NCI-H1105 (cell line): ENCODE measurements around the gene PKD2.
A peak's percentile ranks its signal among the peaks of the same experiment; 100 is the strongest.

Experiments used
- DNase-seq: peaks from one replicate; lab custom pipeline; 2025; lab: John Stamatoyannopoulos, UW

PKD2 gene

DNA sequence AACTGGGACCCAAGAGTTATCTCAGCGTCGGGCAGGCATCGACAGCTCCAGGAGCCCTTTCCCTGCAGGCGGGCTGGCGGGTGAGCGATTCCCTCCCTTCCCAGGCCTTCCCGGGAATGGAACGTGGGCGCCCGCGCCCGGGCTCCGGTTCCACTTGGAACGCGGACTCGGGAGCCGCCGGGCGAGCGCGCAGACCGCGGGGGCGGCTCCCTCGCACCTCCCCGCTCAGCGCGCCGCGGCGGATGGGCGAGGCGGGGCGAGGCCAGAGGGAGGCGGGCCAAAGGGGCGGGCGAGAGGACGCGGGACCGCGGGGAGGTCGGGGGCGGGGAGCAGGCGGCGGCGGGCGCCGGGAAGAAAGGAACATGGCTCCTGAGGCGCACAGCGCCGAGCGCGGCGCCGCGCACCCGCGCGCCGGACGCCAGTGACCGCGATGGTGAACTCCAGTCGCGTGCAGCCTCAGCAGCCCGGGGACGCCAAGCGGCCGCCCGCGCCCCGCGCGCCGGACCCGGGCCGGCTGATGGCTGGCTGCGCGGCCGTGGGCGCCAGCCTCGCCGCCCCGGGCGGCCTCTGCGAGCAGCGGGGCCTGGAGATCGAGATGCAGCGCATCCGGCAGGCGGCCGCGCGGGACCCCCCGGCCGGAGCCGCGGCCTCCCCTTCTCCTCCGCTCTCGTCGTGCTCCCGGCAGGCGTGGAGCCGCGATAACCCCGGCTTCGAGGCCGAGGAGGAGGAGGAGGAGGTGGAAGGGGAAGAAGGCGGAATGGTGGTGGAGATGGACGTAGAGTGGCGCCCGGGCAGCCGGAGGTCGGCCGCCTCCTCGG is at the start of gene PKD2:
TSS of gene PKD2 (plus strand) at position 332 of the 818 bp plus-strand sequence. CDS start at position 431, 99 bp downstream.
- DNase-seq = peak; percentile 55

DNA sequence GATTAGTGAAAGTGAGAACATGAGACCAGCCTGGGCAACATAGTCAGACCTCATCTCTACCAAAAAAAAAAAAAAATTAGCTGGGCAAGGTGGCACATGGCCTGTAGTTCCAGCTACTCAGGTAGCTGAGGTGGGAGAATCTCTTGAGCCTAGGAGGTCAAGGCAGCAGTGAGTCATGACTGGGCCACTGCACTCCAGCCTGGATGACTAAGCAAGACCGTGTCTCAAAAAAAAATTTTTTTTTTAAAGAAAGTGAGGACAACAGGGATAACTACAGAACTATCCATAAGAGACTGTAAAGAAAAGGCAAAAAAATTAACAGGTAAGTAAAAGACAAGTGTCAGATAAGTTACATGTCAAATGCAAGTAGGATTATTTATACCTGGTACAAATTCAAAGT is 45.4 kb upstream of the PKD2 start:
- no peak for DNase-seq

DNA sequence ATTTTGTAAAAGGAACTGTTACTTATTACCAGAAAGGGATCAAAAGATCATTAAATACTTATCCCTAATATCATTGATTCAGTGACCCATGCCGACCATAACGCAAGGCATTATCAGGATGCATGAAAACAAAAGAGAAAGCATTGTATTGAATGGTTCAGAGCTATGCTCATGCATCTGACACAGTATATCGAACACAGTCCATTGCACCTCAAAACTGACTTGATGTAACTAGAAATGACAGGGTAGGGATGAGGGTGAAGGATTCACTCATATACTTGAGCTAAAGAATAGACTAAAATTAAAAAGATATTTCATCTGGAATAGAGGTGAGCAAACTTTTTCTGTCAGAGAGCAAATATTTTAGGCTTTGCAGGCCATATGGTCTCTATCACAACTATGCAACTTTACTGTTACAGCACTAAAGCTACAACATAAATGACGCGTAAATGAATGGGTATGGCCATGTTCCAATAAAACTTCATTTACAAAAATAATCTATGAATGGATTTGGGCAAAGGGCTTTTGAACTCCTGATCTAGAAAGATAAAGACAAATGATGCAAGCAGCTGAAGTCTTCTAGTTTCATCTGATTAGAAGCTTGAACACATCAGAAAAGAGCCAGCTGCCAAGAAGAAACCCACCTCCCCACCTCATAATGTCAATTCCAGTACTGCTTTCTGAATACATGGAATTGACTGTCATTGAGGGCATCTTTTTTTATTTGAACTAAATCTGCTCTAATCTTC is 44.9 kb upstream of the PKD2 start:
- no peak for DNase-seq

DNA sequence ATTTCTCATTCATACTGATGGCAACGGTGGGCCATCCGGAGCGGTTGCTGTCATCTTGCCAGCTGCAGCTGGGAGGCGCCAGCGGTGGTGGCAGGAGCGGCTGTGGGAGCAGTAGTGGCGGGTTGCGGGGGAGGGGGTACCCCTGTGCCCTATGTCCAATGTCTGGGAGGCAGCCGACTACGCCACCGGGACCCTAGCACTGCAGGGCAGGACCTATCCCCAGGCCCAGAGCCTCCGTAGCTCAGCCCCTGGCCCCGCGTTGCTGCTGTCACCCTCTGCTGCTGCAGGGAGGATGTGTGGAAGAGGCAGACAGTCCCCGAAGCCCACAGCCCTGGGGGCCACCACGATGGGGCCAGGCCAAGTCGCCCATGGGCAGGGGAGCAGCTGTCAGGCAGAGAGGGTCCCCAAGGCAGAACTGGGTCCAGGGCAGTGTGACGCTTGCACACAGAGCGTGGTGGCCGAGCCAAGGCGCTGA is 41.9 kb upstream of the PKD2 start:
- DNase-seq = no peak

DNA sequence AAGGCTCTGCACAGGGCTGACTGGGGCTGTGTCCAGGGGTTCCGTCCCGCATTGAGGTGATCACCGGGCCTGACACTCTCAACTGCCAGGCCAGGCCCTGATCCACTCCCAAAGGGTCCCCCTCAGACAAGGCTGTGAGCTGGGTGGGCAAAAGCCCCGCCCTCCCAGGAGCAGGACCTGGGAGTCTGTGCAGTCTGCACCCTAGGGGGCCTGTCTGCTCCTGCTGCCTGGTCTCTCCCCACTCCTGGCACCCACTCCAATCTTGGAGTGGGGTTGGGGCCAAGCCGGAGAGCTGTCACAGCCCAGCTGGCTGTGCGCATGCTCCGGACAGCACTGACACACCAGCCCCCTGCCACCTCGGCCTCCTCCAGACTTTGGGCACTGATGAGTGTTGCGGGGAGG is 41.3 kb upstream of the PKD2 start:
- DNase-seq = no peak

DNA sequence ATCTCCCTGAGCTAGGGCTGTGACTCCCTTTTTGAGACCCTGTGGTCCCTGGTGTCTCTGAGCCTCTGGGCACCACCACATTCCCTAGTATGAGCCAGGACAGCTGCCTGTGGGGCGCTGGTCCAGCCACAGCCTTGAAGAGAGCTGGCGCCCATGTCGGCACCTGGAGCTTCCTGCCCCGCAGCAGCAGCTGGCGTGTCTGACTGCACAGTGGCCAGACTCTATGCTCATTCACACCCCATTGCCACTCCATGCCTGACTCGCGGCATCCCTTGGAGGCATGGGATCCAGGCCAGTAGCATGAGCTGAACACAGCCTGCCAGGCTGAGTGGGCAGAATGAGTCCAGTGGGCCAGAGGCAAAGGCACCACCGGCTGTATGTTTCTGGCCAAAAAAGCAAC is 40.2 kb upstream of the PKD2 start:
- DNase-seq = no peak

DNA sequence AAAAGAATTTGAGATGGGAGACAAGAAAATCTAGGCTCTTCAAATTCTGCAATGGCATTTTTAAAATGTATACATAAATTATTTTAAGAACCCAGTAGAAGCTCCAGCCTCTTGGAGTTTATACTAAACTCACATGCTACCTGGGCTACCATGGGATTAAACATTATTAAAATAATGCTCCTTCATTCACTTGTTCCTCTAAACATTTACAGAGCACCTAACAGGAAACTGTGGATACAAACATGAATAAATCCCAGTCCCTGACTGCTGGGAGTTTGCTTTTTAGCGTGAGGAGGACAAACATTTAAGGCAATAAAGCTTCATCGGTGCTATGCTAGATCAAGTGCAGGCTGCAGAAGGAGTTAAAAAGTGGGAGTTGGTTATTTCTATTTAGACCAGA is 37.3 kb upstream of the PKD2 start:
- DNase-seq = no peak

DNA sequence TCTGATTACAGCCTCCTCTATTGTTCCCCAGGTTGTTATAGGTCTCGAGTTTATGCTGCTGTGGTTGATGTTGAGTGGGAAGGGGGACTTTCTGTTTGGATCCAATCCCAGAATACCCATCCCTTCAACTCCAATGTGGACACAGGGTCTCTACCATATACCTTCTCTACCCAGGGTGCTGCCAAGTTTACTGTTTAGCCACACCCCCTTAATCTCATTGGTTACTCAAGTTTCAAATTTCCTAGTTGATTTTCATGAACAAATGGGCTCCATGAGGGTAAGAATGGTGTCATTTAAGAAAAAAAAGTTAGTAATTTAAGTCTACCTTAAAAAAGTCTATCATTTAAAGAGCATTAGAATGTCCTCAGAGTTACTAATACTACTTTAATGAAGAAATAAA is 35.6 kb upstream of the PKD2 start:
- DNase-seq = no peak

DNA sequence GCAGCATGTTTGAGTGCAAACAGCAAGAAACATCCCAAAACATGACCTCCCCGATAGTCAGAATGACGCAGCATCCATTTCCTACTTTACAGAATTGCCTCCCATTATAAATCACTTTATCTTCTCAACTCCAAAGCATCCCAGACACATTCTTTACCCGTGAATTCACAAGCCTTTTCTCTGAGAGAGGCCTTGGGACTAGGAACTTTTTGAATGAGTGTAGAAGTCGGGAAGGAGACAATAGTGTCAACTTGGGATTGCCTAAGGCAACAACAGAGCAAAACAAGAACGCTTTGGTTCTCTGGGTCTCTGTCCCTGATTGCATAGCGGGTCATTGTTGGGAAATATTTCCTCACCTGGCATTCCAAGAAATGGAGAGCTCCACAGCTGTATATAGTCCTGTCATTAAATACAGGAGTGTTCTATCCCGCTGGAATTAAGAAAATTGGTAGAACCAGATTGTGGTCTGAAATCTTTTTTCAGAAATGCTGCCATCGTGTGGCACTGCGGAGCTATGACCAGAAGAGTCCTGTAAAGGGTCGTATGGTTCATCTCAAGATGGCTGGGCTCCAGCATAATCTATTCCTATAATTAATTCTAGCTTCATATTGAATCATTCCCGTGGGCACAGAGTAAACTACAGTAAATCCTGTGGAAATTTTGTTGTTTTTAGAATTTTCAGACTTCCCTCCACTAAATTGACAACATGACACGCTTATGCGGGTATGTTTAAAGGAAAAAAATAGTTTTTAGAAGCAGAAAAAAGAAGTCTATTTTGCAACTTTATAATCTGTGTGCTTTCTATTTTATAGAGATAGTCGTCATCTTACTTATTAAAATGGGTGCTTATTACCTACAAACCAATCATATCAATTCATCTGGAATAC is 33.9 kb upstream of the PKD2 start:
- peak; percentile 38 for DNase-seq

DNA sequence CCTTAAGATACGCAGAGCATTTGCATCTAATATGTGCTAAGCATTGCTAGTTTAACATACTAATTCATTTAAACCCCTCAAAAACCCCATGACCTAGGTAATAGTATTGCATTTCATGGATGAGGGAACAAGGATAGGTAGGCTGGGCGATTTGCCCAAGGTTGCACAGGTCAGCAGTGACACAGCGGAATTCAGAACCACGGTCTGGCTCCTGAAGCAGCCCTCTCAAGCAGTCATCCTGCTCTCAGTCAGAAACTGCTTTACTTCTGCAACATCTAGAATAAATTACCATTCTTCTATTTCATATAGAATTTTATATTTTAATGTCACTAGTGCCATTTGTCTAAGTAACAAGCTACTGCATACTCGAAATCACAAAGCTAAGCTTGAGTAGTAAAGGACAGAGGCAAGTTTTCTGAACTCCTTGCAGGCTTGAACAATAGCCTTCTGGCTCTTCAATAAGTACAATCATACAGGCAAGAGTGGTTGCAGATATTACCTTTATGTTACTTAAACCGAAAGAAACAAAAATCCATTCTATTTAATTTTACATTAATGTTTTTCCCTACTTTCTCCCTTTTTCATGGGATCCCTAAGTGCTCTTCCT is 32.5 kb upstream of the PKD2 start:
- DNase-seq = no peak

DNA sequence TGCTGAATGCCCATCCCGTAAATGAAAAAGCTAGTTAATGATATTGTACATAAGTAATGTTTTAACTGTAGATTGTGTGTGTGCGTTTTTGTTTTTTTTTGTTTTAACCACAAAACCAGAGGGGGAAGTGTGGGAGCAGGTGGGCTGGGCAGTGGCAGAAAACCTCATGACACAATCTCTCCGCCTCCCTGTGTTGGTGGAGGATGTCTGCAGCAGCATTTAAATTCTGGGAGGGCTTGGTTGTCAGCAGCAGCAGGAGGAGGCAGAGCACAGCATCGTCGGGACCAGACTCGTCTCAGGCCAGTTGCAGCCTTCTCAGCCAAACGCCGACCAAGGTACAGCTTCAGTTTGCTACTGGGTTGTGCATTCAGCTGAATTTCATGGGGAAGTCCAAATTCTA is 32.0 kb upstream of the PKD2 start, which contains the start of gene SPP1:
TSS of gene SPP1 (plus strand) at position 249 of the 400 bp plus-strand sequence. CDS start 1,182 bp downstream, outside the sequence.
- DNase-seq = no peak

DNA sequence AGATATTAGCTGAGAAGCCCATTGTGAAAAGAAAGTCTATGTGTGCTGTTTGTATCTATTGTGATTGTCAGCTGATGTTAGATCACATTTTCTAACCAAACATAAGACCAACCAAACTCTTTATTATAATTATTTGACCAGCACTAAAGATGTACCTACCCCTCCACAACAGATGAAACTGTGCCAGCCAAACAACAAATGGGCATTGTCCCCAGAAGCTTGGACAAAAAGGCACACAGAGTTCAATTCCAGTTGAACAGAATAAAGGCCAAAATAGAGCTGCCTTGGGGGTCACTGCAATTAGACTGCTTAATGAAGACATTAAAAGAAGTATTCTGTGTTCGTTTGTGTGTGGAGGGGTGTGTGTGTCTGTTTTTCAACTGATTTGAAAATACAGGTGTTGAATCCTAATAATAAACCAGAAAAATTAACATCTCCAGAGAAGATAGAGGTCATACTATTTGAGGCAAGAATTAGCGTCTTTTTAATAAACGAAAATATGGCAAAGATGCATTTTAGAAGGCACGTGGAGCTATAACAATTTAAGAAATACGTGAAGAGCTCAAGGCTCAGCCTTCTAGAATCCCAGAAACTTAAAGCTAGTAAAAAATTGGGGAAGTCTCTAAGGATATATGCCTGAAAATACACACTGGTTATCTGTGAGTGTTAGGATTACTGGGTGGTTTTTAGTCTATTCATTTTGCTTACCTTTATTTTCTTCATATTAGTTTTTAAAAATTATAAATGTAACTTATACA is 29.7 kb upstream of the PKD2 start:
- DNase-seq = no peak

DNA sequence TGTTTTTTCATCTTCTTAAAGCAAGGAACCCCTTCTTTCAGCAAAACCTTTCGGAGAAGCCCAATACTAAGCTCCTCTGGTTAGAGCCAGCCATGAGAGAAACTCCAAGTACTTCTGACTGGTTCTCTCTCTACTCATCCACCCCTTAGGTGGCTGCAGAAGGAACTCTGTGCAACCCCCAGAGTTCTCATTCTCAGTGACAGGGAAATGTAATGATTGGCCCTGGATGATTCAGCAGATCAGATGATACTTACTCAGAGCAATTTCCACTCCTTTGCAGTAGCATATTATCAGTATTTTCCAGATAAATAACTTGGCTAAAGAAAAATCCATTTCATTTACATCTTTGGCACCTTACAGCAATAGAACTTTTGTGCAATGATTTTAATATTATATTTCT is 28.8 kb upstream of the PKD2 start:
- no peak for DNase-seq

DNA sequence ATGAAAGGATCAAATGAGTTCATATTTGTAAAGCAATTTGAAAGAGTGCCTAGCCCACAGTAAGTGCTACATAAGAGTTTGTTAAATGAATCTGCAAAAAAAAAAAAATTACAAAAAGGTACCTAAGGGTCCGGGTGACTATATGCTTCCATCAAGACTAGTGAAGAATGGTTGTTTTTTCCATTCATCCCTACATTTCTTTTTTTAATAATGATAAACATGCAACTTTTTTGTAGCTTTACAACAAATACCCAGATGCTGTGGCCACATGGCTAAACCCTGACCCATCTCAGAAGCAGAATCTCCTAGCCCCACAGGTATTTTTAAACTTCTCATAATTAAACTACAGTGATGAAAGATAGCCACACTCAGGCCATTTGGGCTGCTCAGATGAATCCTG is 27.6 kb upstream of the PKD2 start:
- no peak for DNase-seq

DNA sequence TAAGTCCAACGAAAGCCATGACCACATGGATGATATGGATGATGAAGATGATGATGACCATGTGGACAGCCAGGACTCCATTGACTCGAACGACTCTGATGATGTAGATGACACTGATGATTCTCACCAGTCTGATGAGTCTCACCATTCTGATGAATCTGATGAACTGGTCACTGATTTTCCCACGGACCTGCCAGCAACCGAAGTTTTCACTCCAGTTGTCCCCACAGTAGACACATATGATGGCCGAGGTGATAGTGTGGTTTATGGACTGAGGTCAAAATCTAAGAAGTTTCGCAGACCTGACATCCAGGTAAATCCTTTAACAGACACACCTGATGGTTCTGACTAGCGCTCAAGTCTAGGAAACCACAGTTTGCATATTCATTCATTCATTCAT is 25.9 kb upstream of the PKD2 start:
- no peak for DNase-seq

DNA sequence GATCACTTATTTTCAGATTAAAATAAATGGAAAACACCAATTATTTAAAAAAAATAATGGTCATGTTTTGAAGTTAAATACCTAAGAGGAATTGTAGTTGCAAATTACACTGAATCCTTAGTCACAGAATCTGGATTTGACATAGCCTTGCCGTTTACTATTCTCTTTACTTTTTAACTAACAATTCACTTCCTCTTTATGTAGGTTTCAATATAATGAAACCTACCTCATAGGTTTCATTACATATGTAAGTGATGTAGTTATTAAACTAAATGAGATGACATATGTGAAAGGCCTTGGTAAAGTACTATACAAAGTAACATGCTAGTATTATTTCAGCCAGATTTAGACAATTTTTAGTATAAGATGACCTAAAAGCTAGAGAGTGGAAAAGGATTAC is 25.4 kb upstream of the PKD2 start:
- DNase-seq = no peak

DNA sequence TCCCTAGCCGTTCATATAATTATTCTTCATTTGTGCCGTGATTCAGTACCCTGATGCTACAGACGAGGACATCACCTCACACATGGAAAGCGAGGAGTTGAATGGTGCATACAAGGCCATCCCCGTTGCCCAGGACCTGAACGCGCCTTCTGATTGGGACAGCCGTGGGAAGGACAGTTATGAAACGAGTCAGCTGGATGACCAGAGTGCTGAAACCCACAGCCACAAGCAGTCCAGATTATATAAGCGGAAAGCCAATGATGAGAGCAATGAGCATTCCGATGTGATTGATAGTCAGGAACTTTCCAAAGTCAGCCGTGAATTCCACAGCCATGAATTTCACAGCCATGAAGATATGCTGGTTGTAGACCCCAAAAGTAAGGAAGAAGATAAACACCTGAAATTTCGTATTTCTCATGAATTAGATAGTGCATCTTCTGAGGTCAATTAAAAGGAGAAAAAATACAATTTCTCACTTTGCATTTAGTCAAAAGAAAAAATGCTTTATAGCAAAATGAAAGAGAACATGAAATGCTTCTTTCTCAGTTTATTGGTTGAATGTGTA is 24.9 kb upstream of the PKD2 start:
- DNase-seq = no peak

DNA sequence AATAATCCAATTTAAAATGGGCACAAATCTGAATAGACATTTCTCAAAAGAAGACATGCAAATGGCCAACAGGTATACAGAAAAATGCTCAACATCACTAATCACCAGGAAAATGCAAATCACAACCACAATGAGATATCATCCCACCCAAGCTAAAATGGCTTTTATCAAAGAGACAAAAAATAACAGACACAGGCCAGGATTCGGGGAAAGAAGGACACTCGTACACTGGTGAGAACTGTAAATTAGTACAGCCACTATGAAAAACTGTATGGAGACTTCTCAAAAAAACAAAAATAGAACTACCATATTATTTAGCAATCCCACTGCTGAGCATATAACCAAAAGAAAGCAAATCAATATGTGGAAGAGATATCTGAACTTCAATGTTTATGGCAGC is 23.4 kb upstream of the PKD2 start:
- no peak for DNase-seq

DNA sequence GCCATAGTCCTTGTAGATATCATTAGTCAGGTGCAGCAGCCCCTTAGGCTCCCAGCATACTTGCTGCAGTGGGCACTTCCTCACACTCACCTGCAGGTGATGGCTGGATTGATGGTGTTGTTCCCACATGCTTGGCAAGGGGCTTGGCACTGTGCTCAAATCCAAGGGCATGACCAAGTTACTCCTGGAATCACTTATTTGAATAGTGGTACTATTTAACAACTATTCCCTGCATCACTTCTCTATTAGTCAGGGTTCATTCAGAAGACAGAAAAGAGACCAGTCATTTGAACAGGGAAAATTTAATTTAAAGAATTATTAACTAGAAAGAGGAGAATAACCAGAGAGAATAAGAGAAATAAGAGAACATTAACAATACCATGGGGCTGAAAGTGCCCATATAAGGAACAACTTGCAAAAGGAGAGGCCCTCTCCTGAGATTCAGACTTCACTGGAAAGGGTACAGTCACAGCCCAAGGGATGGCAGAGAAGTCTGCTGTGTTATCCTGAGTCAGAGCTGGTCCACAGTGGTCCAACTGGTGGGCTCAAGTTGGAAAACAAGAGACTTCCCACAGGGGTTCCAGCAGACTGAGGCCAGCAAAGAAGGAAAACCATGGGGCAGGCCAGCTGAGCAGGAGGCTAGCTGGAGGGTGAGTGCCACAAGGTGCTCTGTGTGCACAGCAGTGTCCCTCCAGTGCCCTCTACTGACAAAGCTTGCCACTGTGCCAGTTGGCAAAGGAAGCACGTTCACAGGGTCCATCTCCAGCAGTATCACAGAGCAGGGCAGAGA is 22.1 kb upstream of the PKD2 start:
- peak; percentile 18 for DNase-seq

DNA sequence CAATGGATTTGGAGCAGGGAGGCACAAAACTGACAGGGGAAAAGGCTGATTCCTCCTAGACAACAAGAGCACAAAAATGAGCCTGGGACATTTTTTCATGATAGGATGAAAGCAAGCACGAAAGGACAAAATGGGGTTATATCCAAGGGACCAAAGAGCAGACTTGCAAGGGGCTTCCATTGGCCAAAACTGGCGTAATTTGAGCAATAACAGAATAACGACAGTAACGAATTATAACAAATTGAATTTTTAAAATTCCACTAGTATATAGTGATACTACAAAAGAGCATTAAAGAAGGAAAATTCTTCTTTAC is 21.6 kb upstream of the PKD2 start:
- DNase-seq = no peak
